ENCODE data around the gene OR4F15.

The OR4F15 gene

GRCh38 chr15:101804375-101804774 lies 7.6 kb upstream of the OR4F15 start:
- DNase-seq (ENCODE audit: low read depth), result no peak

GRCh38 chr15:101804941-101805340 lies 7.1 kb upstream of the OR4F15 start:
- DNase-seq (ENCODE audit: low read depth), result no peak

GRCh38 chr15:101805605-101806345 lies 6.2 kb upstream of the OR4F15 start:
- DNase-seq (ENCODE audit: low read depth), result no peak

GRCh38 chr15:101807345-101807945 lies 4.6 kb upstream of the OR4F15 start:
- DNase-seq (ENCODE audit: low read depth), result no peak

GRCh38 chr15:101808201-101808600 lies 3.8 kb upstream of the OR4F15 start:
- no peak for DNase-seq (ENCODE audit: low read depth)

GRCh38 chr15:101810456-101810855 lies 1.5 kb upstream of the OR4F15 start:
- DNase-seq (ENCODE audit: low read depth), result no peak

GRCh38 chr15:101810876-101811275 lies 1.1 kb upstream of the OR4F15 start:
- DNase-seq (ENCODE audit: low read depth), result no peak

- DNase-seq (ENCODE audit: low read depth), result no peak
Measured at GRCh38 chr15:101813803-101814534, 2.0 kb downstream of the OR4F15 start.

GRCh38 chr15:101820781-101821180 lies 8.8 kb downstream of the OR4F15 start:
- DNase-seq (ENCODE audit: low read depth), result no peak

GRCh38 chr15:101827257-101827656 lies 15.3 kb downstream of the OR4F15 start:
- no peak for DNase-seq (ENCODE audit: low read depth)

GRCh38 chr15:101828774-101829173 lies 16.8 kb downstream of the OR4F15 start:
- no peak for DNase-seq (ENCODE audit: low read depth)

- no peak for DNase-seq (ENCODE audit: low read depth)
Measured at GRCh38 chr15:101841656-101842055, 29.7 kb downstream of the OR4F15 start.

GRCh38 chr15:101844916-101845315 lies 32.9 kb downstream of the OR4F15 start:
- no peak for DNase-seq (ENCODE audit: low read depth)

GRCh38 chr15:101852356-101852755 lies 40.4 kb downstream of the OR4F15 start:
- no peak for DNase-seq (ENCODE audit: low read depth)
